ENCODE data around the gene MAP7D1. TPM values are rescaled to one million over a fixed set of nuclear protein-coding genes. Genes with fewer than 3 reads are reported as not detected.

Gene MAP7D1
- total and polyA plus RNA-seq, 10 of the 15 experiments (the other 5 are each of a cell fraction or from before 2014, with no cell fraction given) = 4.4 to 97.6 (median 24.2) TPM

- Histone ChIP-seq H3K27ac (ENCODE audit: control insufficient read depth, insufficient read depth) (no peak overlapping the region), H3K36me3 (ENCODE audit: control insufficient read depth in 2 of 2, insufficient read depth in 2 of 2, low read length in 1 of 2) (no peaks in the 10 kb centered on the region), H2AFZ (ENCODE audit: control insufficient read depth, low read depth, low read length) (no peak overlapping the region), H3K4me2 (ENCODE audit: control insufficient read depth, insufficient read depth) (no peak overlapping the region), H3K4me1 (ENCODE audit: control insufficient read depth, insufficient read depth, low read length) (peaks cover 11% of the 10 kb centered on the region), H3K4me3 (no peak overlapping the region), H3K9me3 (replicated peaks; ENCODE audit: control insufficient read depth, insufficient read depth, low read length) (no peaks in the 10 kb centered on the region), H3K9ac (ENCODE audit: control insufficient read depth, insufficient read depth, low read length) (no peak overlapping the region), H3K79me2 (ENCODE audit: control insufficient read depth, insufficient read depth, low read length) (no peaks in the 10 kb centered on the region), H4K20me1 (ENCODE audit: control insufficient read depth, insufficient read depth) (no peaks in the 10 kb centered on the region; the same call in 1 of the 2 replicates), H3K27me3 (replicated peaks in 1 of 2; ENCODE audit: control insufficient read depth in 2 of 2, insufficient read depth in 2 of 2, low read length in 1 of 2) (peaks cover 4 to 11% of the 10 kb centered on the region in 2 experiments; a peak in 3 of 4 replicates)
- ATAC-seq (no peak), FAIRE-seq (no peak), DNase-seq (ENCODE audit: low read depth, low spot score) (no peak)
- no TSS peak for BruUV-seq (replicated peaks)
- WGBS (ENCODE audit: insufficient coverage, insufficient replicate concordance, low lambda C conversion rate, missing lambda C conversion rate) = 34% methylated on average over 6 of the region's 7 CpGs
- in situ Hi-C loops (cut with MboI) = no loop called here
- intact Hi-C loops (cut with micrococcal nuclease; ENCODE audit: unreplicated experiment) = no loop called here
- ChIA-PET SMC1A (ENCODE audit: uncharacterized antibody, unreplicated experiment) (no interaction called here), POLR2A (no interaction called here), CTCF (no interaction called here), RAD21 (ENCODE audit: unreplicated experiment) (no interaction called here)
- TF ChIP-seq RUNX3 (IDR thresholded peaks at IDR 0.05; ENCODE audit: low read length) (peak; percentile 5; the same call in 1 of the 2 replicates), SMC3 (IDR thresholded peaks at IDR 0.05; ENCODE audit: borderline replicate concordance, low read length) (no peak)
Observed at GRCh38 chr1:36126797-36127500, 29.0 kb upstream of the MAP7D1 start.

DNA sequence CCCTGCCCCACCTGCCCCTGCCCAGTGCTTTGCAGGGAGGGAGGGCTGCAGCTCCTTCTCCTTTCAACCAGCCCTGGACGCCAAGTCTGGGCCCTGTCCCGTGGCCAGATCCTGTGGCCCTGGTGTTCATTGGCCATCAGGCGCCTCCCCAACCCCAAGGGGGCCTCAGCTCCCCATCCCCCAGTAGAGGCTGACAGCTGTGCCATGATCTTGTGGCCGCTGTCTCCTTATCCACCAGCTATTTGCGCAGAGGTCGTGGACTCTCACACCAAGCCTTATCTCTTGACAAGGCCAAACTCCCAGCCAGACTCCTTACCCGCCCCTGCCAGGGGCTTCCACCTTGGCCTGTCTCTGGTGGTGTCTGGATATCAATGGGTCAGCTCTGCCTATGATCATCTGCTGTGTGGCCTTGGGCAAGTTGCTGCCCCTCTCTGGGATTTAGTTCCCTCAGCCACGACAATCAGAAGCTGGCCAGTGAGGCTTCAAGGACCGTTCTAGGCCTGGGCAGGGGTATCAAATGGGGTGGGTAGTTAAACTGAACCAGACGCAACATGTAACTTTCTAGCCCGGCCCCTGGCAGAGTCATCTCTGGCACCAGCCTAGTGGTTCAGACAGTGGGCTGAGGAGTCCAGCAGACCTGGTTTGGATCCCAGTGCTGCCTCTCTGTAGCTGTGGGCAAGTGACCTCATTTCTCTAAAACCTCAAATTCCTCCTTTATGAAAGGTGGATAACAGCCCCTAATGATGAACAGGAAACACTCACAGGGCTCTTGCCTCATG is 27.6 kb upstream of the MAP7D1 start:
- H3K79me2 ChIP-seq (ENCODE audit: control insufficient read depth, insufficient read depth, low read length) = no peaks in the 10 kb centered on the region
- FAIRE-seq = no peak
- no peaks in the 10 kb centered on the region; the same call in 1 of the 2 replicates for H4K20me1 ChIP-seq (ENCODE audit: control insufficient read depth, insufficient read depth)
- H3K27me3 ChIP-seq (replicated peaks in 1 of 2; ENCODE audit: control insufficient read depth in 2 of 2, insufficient read depth in 2 of 2, low read length in 1 of 2) = peaks cover 4 to 11% of the 10 kb centered on the region in 2 experiments; a peak in 3 of 4 replicates
- peaks cover 5% of the 10 kb centered on the region for H3K4me1 ChIP-seq (ENCODE audit: control insufficient read depth, insufficient read depth, low read length)
- H3K9me3 ChIP-seq (replicated peaks; ENCODE audit: control insufficient read depth, insufficient read depth, low read length) = no peaks in the 10 kb centered on the region
- intact Hi-C loops (cut with micrococcal nuclease; ENCODE audit: unreplicated experiment) (no loop called here), in situ Hi-C loops (cut with MboI) (no loop called here)
- H3K36me3 ChIP-seq (ENCODE audit: control insufficient read depth in 2 of 2, insufficient read depth in 2 of 2, low read length in 1 of 2) = no peaks in the 10 kb centered on the region
- H3K9ac ChIP-seq (ENCODE audit: control insufficient read depth, insufficient read depth, low read length) = no peak overlapping the region
- ChIA-PET SMC1A (ENCODE audit: uncharacterized antibody, unreplicated experiment) (no interaction called here), POLR2A (interaction anchor here (1.2 kb wide), 1 partner anchor 21 kb away, joined by 5 read pairs; the partner anchor contains the start of gene TRAPPC3), CTCF (interaction anchor here (1.5 to 1.6 kb wide), 2 partner anchors 10 to 59 kb away, joined by 3 to 4 read pairs; no protein-coding TSS in a partner anchor), RAD21 (ENCODE audit: unreplicated experiment) (interaction anchor here (0.6 kb wide), 2 partner anchors 70 to 245 kb away, joined by 3 to 7 read pairs; partner anchors contain the start of gene AGO1)
- H3K4me3 ChIP-seq = no peak overlapping the region
- no peak overlapping the region for H3K4me2 ChIP-seq (ENCODE audit: control insufficient read depth, insufficient read depth)
- 50% methylated on average over 11 of the region's 11 CpGs for WGBS (ENCODE audit: insufficient coverage, insufficient replicate concordance, low lambda C conversion rate, missing lambda C conversion rate)
- no TSS peak for BruUV-seq (replicated peaks)
- ATAC-seq = no peak
- H3K27ac ChIP-seq (ENCODE audit: control insufficient read depth, insufficient read depth) = no peak overlapping the region
- no peak for DNase-seq (ENCODE audit: low read depth, low spot score)
- no peak overlapping the region for H2AFZ ChIP-seq (ENCODE audit: control insufficient read depth, low read depth, low read length)
- TF ChIP-seq, protein P1, sequence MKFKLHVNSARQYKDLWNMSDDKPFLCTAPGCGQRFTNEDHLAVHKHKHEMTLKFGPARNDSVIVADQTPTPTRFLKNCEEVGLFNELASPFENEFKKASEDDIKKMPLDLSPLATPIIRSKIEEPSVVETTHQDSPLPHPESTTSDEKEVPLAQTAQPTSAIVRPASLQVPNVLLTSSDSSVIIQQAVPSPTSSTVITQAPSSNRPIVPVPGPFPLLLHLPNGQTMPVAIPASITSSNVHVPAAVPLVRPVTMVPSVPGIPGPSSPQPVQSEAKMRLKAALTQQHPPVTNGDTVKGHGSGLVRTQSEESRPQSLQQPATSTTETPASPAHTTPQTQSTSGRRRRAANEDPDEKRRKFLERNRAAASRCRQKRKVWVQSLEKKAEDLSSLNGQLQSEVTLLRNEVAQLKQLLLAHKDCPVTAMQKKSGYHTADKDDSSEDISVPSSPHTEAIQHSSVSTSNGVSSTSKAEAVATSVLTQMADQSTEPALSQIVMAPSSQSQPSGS (IDR thresholded peaks at IDR 0.05; ENCODE audit: low read length) = no peak
- TF ChIP-seq ZNF217 (IDR thresholded peaks at IDR 0.05) = no peak
- TF ChIP-seq, protein P2, sequence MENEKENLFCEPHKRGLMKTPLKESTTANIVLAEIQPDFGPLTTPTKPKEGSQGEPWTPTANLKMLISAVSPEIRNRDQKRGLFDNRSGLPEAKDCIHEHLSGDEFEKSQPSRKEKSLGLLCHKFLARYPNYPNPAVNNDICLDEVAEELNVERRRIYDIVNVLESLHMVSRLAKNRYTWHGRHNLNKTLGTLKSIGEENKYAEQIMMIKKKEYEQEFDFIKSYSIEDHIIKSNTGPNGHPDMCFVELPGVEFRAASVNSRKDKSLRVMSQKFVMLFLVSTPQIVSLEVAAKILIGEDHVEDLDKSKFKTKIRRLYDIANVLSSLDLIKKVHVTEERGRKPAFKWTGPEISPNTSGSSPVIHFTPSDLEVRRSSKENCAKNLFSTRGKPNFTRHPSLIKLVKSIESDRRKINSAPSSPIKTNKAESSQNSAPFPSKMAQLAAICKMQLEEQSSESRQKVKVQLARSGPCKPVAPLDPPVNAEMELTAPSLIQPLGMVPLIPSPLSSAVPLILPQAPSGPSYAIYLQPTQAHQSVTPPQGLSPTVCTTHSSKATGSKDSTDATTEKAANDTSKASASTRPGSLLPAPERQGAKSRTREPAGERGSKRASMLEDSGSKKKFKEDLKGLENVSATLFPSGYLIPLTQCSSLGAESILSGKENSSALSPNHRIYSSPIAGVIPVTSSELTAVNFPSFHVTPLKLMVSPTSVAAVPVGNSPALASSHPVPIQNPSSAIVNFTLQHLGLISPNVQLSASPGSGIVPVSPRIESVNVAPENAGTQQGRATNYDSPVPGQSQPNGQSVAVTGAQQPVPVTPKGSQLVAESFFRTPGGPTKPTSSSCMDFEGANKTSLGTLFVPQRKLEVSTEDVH (IDR thresholded peaks at IDR 0.05; ENCODE audit: low read depth, partially characterized antibody) = no peak
- no peak for TF ChIP-seq HDAC2 (IDR thresholded peaks at IDR 0.05)
- TF ChIP-seq, protein P3, sequence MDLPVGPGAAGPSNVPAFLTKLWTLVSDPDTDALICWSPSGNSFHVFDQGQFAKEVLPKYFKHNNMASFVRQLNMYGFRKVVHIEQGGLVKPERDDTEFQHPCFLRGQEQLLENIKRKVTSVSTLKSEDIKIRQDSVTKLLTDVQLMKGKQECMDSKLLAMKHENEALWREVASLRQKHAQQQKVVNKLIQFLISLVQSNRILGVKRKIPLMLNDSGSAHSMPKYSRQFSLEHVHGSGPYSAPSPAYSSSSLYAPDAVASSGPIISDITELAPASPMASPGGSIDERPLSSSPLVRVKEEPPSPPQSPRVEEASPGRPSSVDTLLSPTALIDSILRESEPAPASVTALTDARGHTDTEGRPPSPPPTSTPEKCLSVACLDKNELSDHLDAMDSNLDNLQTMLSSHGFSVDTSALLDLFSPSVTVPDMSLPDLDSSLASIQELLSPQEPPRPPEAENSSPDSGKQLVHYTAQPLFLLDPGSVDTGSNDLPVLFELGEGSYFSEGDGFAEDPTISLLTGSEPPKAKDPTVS (IDR thresholded peaks at IDR 0.05; ENCODE audit: low read depth, low read length) = no peak
